ENCODE results near the gene PLEKHH1. TPM values are rescaled to one million over a fixed set of nuclear protein-coding genes. Genes with fewer than 3 reads are reported as not detected.

The PLEKHH1 gene
- total RNA-seq, 1 donor from 2014 or later, result 3.3 TPM

DNA sequence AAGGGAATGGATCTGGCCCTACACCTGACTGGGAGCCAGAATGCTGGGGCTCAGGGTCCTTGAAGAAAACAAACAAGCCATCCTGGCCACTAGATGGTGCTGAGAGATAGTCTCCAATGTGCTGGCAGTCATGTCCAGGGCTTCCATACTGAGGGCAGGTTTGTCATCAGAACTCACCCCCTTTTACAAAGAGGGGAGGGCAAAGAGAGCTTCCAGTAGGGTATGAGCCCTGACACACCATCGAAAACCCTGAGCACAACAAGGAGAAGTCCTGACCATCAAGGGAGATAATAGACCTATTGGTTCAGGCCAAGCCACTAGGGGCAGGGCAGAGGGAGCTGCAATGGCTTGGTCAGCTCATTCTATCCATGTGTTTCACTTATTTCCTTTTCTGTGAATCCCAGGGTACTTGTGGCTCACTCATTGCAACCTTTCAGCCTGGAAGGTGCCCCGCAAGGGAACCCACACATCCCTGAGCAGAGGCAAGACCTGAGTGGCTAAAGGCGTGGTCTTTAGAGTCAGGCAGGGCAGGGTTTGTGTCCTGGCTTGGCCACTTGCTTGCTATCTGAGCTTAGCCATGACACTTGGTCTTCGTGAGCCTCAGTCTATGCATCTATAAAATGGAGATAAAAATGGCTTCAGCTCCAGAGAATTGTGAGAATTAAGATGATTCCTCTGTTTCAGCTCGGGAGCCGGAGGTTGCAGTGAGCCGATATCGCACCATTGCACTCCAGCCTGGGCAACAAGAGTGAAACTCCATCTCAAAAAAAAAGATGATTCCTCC lies 6.2 kb upstream of the PLEKHH1 start:
- Histone ChIP-seq H3K27me3 (ENCODE audit: insufficient read depth, low read length) (peaks cover 46% of the 10 kb centered on the region), H3K79me2 (ENCODE audit: insufficient read depth, low read length) (no peaks in the 10 kb centered on the region), H2AFZ (ENCODE audit: low read depth, low read length) (peak overlapping the region; percentile 50), H3K9ac (ENCODE audit: low read length) (no peak overlapping the region), H4K20me1 (ENCODE audit: insufficient read depth, low read length) (no peaks in the 10 kb centered on the region), H3K4me1 (ENCODE audit: insufficient read depth, low read length) (no peaks in the 10 kb centered on the region), H3K4me2 (ENCODE audit: low read length) (no peak overlapping the region), H3K36me3 (ENCODE audit: insufficient read depth, low read length) (no peaks in the 10 kb centered on the region), H3K27ac (ENCODE audit: low read depth, low read length) (no peak overlapping the region), H3K9me3 (ENCODE audit: insufficient read depth, low read depth, low read length) (no peaks in the 10 kb centered on the region), H3K4me3 (ENCODE audit: insufficient read depth, low read depth, low read length) (no peak overlapping the region)
- Mint-ChIP-seq H3K36me3 (ENCODE audit: low read depth, unreplicated experiment) (no peaks in the 10 kb centered on the region), H3K27ac (ENCODE audit: unreplicated experiment) (no peak overlapping the region), H3K27me3 (ENCODE audit: low read depth, unreplicated experiment) (peaks cover 16% of the 10 kb centered on the region), H3K4me3 (ENCODE audit: unreplicated experiment) (no peak overlapping the region), H3K4me1 (ENCODE audit: low read depth, unreplicated experiment) (peaks cover 6% of the 10 kb centered on the region), H3K9me3 (ENCODE audit: unreplicated experiment) (no peaks in the 10 kb centered on the region)
- DNase-seq (ENCODE audit: low read depth) (peak; percentile 16), FAIRE-seq (no peak)
- TF ChIP-seq, protein P1, sequence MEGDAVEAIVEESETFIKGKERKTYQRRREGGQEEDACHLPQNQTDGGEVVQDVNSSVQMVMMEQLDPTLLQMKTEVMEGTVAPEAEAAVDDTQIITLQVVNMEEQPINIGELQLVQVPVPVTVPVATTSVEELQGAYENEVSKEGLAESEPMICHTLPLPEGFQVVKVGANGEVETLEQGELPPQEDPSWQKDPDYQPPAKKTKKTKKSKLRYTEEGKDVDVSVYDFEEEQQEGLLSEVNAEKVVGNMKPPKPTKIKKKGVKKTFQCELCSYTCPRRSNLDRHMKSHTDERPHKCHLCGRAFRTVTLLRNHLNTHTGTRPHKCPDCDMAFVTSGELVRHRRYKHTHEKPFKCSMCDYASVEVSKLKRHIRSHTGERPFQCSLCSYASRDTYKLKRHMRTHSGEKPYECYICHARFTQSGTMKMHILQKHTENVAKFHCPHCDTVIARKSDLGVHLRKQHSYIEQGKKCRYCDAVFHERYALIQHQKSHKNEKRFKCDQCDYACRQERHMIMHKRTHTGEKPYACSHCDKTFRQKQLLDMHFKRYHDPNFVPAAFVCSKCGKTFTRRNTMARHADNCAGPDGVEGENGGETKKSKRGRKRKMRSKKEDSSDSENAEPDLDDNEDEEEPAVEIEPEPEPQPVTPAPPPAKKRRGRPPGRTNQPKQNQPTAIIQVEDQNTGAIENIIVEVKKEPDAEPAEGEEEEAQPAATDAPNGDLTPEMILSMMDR (IDR thresholded peaks at IDR 0.05; ENCODE audit: insufficient read depth, low read depth, low read length), result peak; percentile 65
- TF ChIP-seq EZH2 (IDR thresholded peaks at IDR 0.05; ENCODE audit: insufficient read depth, low read length), result no peak

DNA sequence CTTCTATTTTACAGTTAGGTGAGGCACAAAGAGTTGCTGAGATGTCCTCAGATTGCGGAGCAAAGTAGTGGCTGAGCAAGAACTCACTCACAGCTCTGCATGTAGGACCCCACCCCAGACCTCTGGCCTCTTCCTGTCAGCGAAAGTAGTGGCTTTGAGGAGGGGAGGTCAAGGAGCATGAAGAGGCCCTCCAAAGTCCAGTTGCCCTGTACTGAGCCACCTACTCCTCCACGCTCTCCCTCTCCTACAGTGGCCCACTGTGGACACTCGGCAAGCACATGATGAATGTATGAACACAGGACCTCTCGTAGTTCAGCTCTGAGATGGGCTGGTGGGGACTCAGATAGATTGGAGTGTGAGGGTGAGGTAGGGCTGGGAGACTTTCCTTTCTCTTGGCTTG lies 5.3 kb upstream of the PLEKHH1 start:
- H4K20me1 ChIP-seq (ENCODE audit: insufficient read depth, low read length), result no peaks in the 10 kb centered on the region
- no peaks in the 10 kb centered on the region for H3K9me3 ChIP-seq (ENCODE audit: insufficient read depth, low read depth, low read length)
- no peak overlapping the region for H3K4me3 ChIP-seq (ENCODE audit: insufficient read depth, low read depth, low read length)
- Mint-ChIP-seq H3K9me3 (ENCODE audit: unreplicated experiment) (no peaks in the 10 kb centered on the region), H3K36me3 (ENCODE audit: low read depth, unreplicated experiment) (no peaks in the 10 kb centered on the region), H3K4me1 (ENCODE audit: low read depth, unreplicated experiment) (peaks cover 4% of the 10 kb centered on the region), H3K27me3 (ENCODE audit: low read depth, unreplicated experiment) (peaks cover 14% of the 10 kb centered on the region), H3K4me3 (ENCODE audit: unreplicated experiment) (no peak overlapping the region), H3K27ac (ENCODE audit: unreplicated experiment) (no peak overlapping the region)
- H3K79me2 ChIP-seq (ENCODE audit: insufficient read depth, low read length), result no peaks in the 10 kb centered on the region
- H3K4me2 ChIP-seq (ENCODE audit: low read length), result no peak overlapping the region
- no peak for DNase-seq (ENCODE audit: low read depth)
- H3K4me1 ChIP-seq (ENCODE audit: insufficient read depth, low read length), result no peaks in the 10 kb centered on the region
- H3K36me3 ChIP-seq (ENCODE audit: insufficient read depth, low read length), result no peaks in the 10 kb centered on the region
- no peak for FAIRE-seq
- H2AFZ ChIP-seq (ENCODE audit: low read depth, low read length), result no peak overlapping the region
- no peak for TF ChIP-seq EZH2 (IDR thresholded peaks at IDR 0.05; ENCODE audit: insufficient read depth, low read length)
- TF ChIP-seq, protein P1 (IDR thresholded peaks at IDR 0.05; ENCODE audit: insufficient read depth, low read depth, low read length), result no peak
- no peak overlapping the region for H3K9ac ChIP-seq (ENCODE audit: low read length)
- peaks cover 40% of the 10 kb centered on the region for H3K27me3 ChIP-seq (ENCODE audit: insufficient read depth, low read length)
- H3K27ac ChIP-seq (ENCODE audit: low read depth, low read length), result no peak overlapping the region

DNA sequence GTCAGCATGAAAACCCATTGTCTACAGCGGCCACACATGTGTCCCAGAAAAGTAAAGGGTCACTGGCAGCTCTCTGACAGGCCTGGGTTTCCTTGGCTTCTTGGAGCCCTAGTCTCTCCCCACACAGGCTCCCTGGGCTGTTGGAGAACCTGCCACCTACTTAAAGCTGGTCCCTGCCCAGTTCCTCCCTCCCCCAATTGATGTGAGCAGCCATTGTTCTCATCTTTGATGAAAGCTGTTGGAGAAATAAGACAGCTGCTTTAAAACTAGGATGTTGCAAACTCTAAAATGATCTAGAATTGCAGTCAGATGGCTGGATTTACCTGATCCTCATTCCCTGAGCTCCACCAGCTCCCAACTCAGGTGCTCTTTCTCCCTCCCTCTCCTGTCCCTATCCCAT lies 4.8 kb upstream of the PLEKHH1 start:
- Mint-ChIP-seq H3K4me3 (ENCODE audit: unreplicated experiment) (no peak overlapping the region), H3K36me3 (ENCODE audit: low read depth, unreplicated experiment) (no peaks in the 10 kb centered on the region), H3K4me1 (ENCODE audit: low read depth, unreplicated experiment) (peaks cover 4% of the 10 kb centered on the region), H3K27ac (ENCODE audit: unreplicated experiment) (no peak overlapping the region), H3K9me3 (ENCODE audit: unreplicated experiment) (no peaks in the 10 kb centered on the region), H3K27me3 (ENCODE audit: low read depth, unreplicated experiment) (peaks cover 14% of the 10 kb centered on the region)
- Histone ChIP-seq H3K36me3 (ENCODE audit: insufficient read depth, low read length) (no peaks in the 10 kb centered on the region), H3K9ac (ENCODE audit: low read length) (no peak overlapping the region), H3K9me3 (ENCODE audit: insufficient read depth, low read depth, low read length) (no peaks in the 10 kb centered on the region), H3K27me3 (ENCODE audit: insufficient read depth, low read length) (peaks cover 37% of the 10 kb centered on the region), H2AFZ (ENCODE audit: low read depth, low read length) (no peak overlapping the region), H3K4me3 (ENCODE audit: insufficient read depth, low read depth, low read length) (no peak overlapping the region), H3K4me1 (ENCODE audit: insufficient read depth, low read length) (no peaks in the 10 kb centered on the region), H3K4me2 (ENCODE audit: low read length) (no peak overlapping the region), H3K27ac (ENCODE audit: low read depth, low read length) (no peak overlapping the region), H3K79me2 (ENCODE audit: insufficient read depth, low read length) (no peaks in the 10 kb centered on the region), H4K20me1 (ENCODE audit: insufficient read depth, low read length) (no peaks in the 10 kb centered on the region)
- TF ChIP-seq, protein P1 (IDR thresholded peaks at IDR 0.05; ENCODE audit: insufficient read depth, low read depth, low read length), result no peak
- TF ChIP-seq EZH2 (IDR thresholded peaks at IDR 0.05; ENCODE audit: insufficient read depth, low read length), result no peak
- FAIRE-seq (no peak), DNase-seq (ENCODE audit: low read depth) (no peak)
